ENCODE data around the gene CORT. TPM values are rescaled to one million over a fixed set of nuclear protein-coding genes. Genes with fewer than 3 reads are reported as not detected.

CORT gene
- polyA plus RNA-seq, 2 of the 4 experiments (the other 2 are of a cell fraction): 0.10 to 0.30 TPM

- peak within 1 kb of the TSS; percentile 92 for H3K4me3 ChIP-seq
- H3K4me2 ChIP-seq: peak within 1 kb of the TSS; percentile 90
- ChIA-PET POLR2A (interaction anchor here (0.6 kb wide), 1 partner anchor 20 kb away, joined by 7 read pairs; no protein-coding TSS in a partner anchor), CTCF (interaction anchor here (0.8 kb wide), 1 partner anchor 11 kb away, joined by 3 read pairs; no protein-coding TSS in a partner anchor)
- no peaks in the 10 kb centered on the region for H3K9me3 ChIP-seq
- no peak for FAIRE-seq
- H3K4me1 ChIP-seq: peaks cover 13% of the 10 kb centered on the region; the same call in 2 of the 3 replicates
- DNase-seq (ENCODE audit: low read depth in 1 of 2, low spot score in 1 of 2): peak; percentile 82 to 86
- ATAC-seq: peak; percentile 88 to 91
- peak within 1 kb of the TSS; percentile 94 to 98 for H3K27ac ChIP-seq
- WGBS (ENCODE audit: missing lambda C conversion rate): 17% methylated on average over 27 of the region's 50 CpGs
- no peak for TF ChIP-seq ELK1 (IDR thresholded peaks at IDR 0.05; ENCODE audit: low read depth, low read length)
- peak; percentile 55 for TF ChIP-seq POLR2A (IDR thresholded peaks at IDR 0.05; ENCODE audit: low read length)
- 0 out of 3 replicates have a peak, but pooled peaks have one; percentile 41 for TF ChIP-seq BCL3 (IDR thresholded peaks at IDR 0.05)
- TF ChIP-seq FOSL2 (IDR thresholded peaks at IDR 0.05): no peak
- TF ChIP-seq FOSL2 (CRISPR knock-in tag; IDR thresholded peaks at IDR 0.05): no peak
- TF ChIP-seq JUN (IDR thresholded peaks at IDR 0.05): peak in 1 of 2 experiments; percentile 80; a peak in 2 of 5 replicates
- TF ChIP-seq MYC (IDR thresholded peaks at IDR 0.05; ENCODE audit: borderline replicate concordance, low read length): no peak
- no peak for TF ChIP-seq EHMT2 (IDR thresholded peaks at IDR 0.05; ENCODE audit: low read depth)
- TF ChIP-seq RAD21 (conservative IDR thresholded peaks at IDR 0.05 in 1 of 2, IDR thresholded peaks at IDR 0.05 in 1 of 2): no peak
- no peak for TF ChIP-seq EHF (CRISPR knock-in tag; IDR thresholded peaks at IDR 0.05)
- no peak for TF ChIP-seq CHD2 (IDR thresholded peaks at IDR 0.05; ENCODE audit: low read length, partially characterized antibody)
- no peak for TF ChIP-seq ATOH8 (CRISPR knock-in tag; IDR thresholded peaks at IDR 0.05; ENCODE audit: low read depth)
- no peak for TF ChIP-seq FOXS1 (CRISPR knock-in tag; IDR thresholded peaks at IDR 0.05)
- TF ChIP-seq MAX (IDR thresholded peaks at IDR 0.05): peak; percentile 56
- no peak for TF ChIP-seq ZNF302 (CRISPR knock-in tag; IDR thresholded peaks at IDR 0.05)
- peak; percentile 85 for TF ChIP-seq KDM5A (IDR thresholded peaks at IDR 0.05)
Observed at GRCh38 chr1:10474613-10475507, 25.0 kb downstream of the CORT start, which contains the start of gene PEX14. Gene PEX14, plus strand, starts transcription at chr1:10474950. Its CDS starts 17 bp downstream, at chr1:10474967.

- H3K4me3 ChIP-seq: peak overlapping the region; percentile 92
- POLR2A ChIA-PET: interaction anchor here (0.6 kb wide), 1 partner anchor 20 kb away, joined by 7 read pairs; no protein-coding TSS in a partner anchor
- no peaks in the 10 kb centered on the region for H3K9me3 ChIP-seq
- DNase-seq (ENCODE audit: low read depth in 1 of 2, low spot score in 1 of 2) (no peak), FAIRE-seq (no peak), ATAC-seq (no peak)
- CTCF ChIA-PET: interaction anchor here (0.8 kb wide), 1 partner anchor 10 kb away, joined by 3 read pairs; no protein-coding TSS in a partner anchor
- WGBS (ENCODE audit: missing lambda C conversion rate): 3% methylated on average over 13 of the region's 13 CpGs
- H3K4me2 ChIP-seq: peak overlapping the region; percentile 90
- H3K4me1 ChIP-seq: peaks cover 13% of the 10 kb centered on the region; the same call in 2 of the 3 replicates
- peak overlapping the region; percentile 94 to 98 for H3K27ac ChIP-seq
- TF ChIP-seq MYC (IDR thresholded peaks at IDR 0.05; ENCODE audit: borderline replicate concordance, low read length): no peak
- TF ChIP-seq BHLHE40 (IDR thresholded peaks at IDR 0.05; ENCODE audit: low read depth, low read length): no peak
- no peak for TF ChIP-seq RCOR1 (IDR thresholded peaks at IDR 0.05; ENCODE audit: low read depth, low read length)
- TF ChIP-seq EHMT2 (IDR thresholded peaks at IDR 0.05; ENCODE audit: low read depth): no peak
- no peak for TF ChIP-seq ELK1 (IDR thresholded peaks at IDR 0.05; ENCODE audit: low read depth, low read length)
- TF ChIP-seq CHD4 (IDR thresholded peaks at IDR 0.05; ENCODE audit: borderline replicate concordance): no peak
- TF ChIP-seq RNF2 (IDR thresholded peaks at IDR 0.05; ENCODE audit: borderline replicate concordance, low read depth): no peak
- TF ChIP-seq BCL3 (IDR thresholded peaks at IDR 0.05): no peak
- TF ChIP-seq ZNF302 (CRISPR knock-in tag; IDR thresholded peaks at IDR 0.05): no peak
- no peak for TF ChIP-seq POLR2A (IDR thresholded peaks at IDR 0.05; ENCODE audit: low read length)
- TF ChIP-seq HDAC2 (IDR thresholded peaks at IDR 0.05): no peak
- TF ChIP-seq KDM5A (IDR thresholded peaks at IDR 0.05): no peak
- no peak for TF ChIP-seq HEYL (CRISPR knock-in tag; IDR thresholded peaks at IDR 0.05)
- no peak for TF ChIP-seq JUN (IDR thresholded peaks at IDR 0.05)
- TF ChIP-seq REST (IDR thresholded peaks at IDR 0.05): no peak
- TF ChIP-seq FOSB (CRISPR knock-in tag; IDR thresholded peaks at IDR 0.05): no peak
Observed at GRCh38 chr1:10475510-10475909, 25.7 kb downstream of the CORT start.

All from A549 (cell line).